Measurements from ENCODE around the gene KDM2B.

The KDM2B gene

DNA sequence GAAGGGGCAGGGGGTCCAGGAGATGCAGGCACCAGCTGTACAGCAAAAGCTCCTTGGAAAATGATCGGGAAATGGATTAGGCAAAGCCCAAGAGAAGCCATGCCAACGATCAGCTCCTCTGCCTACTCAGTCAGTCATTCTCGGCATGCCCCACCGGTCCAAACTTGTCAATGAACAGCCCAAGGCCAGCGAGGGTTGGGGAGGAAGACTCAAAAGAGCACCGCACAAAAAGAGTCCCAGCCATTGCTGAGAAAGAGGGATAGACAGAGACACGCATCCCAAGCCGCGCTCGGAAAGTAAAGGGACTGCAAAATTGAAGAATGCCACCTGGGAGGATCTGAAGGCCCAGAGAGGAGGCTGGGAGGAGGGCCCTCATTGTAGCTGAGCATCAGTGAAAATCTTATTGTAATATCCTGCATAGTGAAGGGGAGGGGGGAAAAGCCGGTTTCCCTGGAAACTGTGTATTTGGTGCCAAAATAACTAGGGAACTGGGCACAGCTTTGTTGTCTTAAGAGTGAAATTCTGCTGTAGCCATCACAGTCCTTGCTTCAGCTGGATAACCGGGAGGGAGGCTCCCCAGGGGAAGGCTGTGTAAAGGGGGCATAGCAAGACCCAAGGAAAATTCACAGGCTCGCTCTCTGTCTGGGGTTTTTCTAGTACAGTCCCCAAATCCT, 4.7 kb downstream of the KDM2B start:
- CTCF ChIA-PET = interaction anchor here (0.7 to 3.1 kb wide), 12 partner anchors 8 to 218 kb away, joined by 3 to 15 read pairs (median 4); partner anchors contain the start of genes ORAI1 and RHOF
- POLR2A ChIA-PET = interaction anchor here (0.5 kb wide), 1 partner anchor 37 kb away, joined by 5 read pairs; no protein-coding TSS in a partner anchor
- no peak for DNase-seq (ENCODE audit: extremely low spot score)
- TF ChIP-seq, protein P1, sequence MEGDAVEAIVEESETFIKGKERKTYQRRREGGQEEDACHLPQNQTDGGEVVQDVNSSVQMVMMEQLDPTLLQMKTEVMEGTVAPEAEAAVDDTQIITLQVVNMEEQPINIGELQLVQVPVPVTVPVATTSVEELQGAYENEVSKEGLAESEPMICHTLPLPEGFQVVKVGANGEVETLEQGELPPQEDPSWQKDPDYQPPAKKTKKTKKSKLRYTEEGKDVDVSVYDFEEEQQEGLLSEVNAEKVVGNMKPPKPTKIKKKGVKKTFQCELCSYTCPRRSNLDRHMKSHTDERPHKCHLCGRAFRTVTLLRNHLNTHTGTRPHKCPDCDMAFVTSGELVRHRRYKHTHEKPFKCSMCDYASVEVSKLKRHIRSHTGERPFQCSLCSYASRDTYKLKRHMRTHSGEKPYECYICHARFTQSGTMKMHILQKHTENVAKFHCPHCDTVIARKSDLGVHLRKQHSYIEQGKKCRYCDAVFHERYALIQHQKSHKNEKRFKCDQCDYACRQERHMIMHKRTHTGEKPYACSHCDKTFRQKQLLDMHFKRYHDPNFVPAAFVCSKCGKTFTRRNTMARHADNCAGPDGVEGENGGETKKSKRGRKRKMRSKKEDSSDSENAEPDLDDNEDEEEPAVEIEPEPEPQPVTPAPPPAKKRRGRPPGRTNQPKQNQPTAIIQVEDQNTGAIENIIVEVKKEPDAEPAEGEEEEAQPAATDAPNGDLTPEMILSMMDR (IDR thresholded peaks at IDR 0.05; ENCODE audit: control extremely low read depth, extremely low read depth, low read depth, missing control alignments) = no peak

DNA sequence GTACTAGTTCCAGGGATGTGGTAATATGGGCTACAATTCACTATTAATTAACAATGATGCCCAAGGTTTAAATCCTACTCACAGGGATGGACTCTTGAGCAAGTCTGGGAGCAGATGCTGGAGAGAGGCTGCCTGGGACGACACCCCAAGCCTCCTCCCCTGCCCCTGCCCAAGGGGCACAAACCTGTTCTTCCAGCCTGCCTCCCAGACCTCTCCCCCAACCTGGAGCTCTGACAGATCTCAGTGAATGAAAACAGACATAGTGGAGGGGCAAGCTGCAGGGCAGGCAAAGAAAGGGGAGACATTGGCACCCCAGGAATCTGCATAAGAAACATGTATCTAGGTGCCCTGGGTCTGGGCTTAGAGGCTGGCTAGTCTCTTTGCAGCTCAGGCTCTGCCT, 5.8 kb downstream of the KDM2B start:
- ChIA-PET POLR2A (no interaction called here), CTCF (interaction anchor here (1.0 to 3.1 kb wide), 9 partner anchors 9 to 51 kb away, joined by 3 to 15 read pairs (median 4); partner anchors contain the start of gene ORAI1)
- TF ChIP-seq, protein P1 (IDR thresholded peaks at IDR 0.05; ENCODE audit: control extremely low read depth, extremely low read depth, low read depth, missing control alignments) = no peak
- no peak for DNase-seq (ENCODE audit: extremely low spot score)

DNA sequence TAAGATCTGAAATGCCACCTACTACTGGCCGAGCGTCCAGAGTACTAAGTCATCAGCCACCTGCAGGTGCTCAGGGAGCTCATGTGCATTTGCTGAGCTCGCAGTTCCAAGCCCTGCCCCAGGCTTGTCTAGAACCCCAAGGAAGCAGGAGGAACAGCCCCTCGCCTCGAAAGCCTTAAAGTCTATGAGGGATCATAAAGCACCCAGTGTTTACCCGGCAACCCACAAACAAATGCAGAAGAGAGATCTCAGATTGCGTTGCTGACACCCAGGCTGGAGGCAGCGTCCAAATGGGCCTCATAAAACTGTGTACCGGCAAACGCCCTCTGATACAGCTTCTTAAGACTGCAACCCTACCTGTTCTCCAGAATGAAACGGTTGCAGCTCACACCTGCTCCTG, 6.8 kb downstream of the KDM2B start:
- TF ChIP-seq, protein P1 (IDR thresholded peaks at IDR 0.05; ENCODE audit: control extremely low read depth, extremely low read depth, low read depth, missing control alignments) = no peak
- DNase-seq (ENCODE audit: extremely low spot score) = no peak
- CTCF ChIA-PET = interaction anchor here (1.0 to 2.1 kb wide), 7 partner anchors 9 to 53 kb away, joined by 3 to 7 read pairs (median 4); partner anchors contain the start of gene ORAI1
- POLR2A ChIA-PET = no interaction called here

DNA sequence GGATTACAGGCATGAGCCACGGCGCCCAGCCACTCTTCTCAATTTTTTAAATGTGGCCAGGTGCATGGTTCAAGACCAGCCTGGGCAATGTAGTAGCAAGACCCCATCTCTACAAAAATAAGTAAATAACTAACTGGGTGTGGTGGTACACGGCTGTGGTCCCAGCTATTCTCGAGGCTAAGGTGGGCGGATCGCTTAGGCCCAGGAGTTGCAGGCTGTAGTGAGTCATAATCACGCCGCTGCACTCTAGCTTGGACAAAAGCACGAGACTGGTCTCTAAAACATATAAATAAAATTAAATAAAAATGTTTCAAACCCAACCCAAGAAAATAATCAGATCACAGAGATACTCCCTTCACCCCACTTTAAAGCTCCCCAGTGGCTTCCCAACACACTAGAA, 8.9 kb downstream of the KDM2B start:
- POLR2A ChIA-PET = interaction anchor here (0.7 kb wide), 2 partner anchors 55 to 255 kb away, joined by 3 to 5 read pairs; no protein-coding TSS in a partner anchor

DNA sequence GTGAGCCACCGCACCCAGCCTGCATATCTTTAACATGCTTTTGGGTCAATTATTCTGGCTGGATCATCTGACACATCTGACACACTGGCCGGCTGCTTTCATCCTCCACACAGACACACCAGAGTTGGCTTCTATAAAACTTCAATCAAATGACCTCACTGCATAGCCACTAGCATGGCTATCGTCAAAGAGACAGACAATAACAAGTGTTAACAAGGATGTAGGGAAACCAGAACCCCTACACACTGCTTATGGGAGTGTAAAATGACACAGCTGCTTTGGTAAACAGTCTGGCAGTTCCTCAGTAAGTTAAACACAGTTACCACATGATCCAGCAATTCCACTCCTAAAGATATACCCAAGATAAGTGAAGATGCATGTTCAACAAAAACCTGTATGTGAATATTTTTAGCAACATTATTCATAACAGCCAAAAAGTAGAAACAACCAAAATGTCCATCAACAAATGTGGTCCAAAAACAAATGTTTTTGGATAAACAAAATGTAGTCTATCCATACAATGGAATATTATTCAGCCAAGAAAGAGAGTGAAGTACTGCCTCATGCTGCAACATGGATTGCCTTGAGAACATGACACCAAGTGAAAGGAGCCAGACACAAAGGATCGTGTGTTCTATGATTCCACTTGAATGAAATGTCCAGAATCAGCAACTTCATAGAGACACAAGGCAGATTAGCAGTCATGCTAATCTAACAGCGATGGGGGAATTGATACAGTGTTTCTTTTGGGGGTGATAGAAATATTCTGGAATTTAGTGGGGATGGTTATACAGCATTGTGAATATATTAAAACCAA, 10.1 kb downstream of the KDM2B start:
- CTCF ChIA-PET = interaction anchor here (1.0 kb wide), 1 partner anchor 10 kb away, joined by 3 read pairs; no protein-coding TSS in a partner anchor
- POLR2A ChIA-PET = no interaction called here
- no peak for DNase-seq (ENCODE audit: extremely low spot score)
- TF ChIP-seq, protein P1 (IDR thresholded peaks at IDR 0.05; ENCODE audit: control extremely low read depth, extremely low read depth, low read depth, missing control alignments) = no peak

More for the DNA sequence above, 8.9 kb downstream of the KDM2B start:
- DNase-seq (ENCODE audit: extremely low spot score) = no peak
- TF ChIP-seq, protein P1 (IDR thresholded peaks at IDR 0.05; ENCODE audit: control extremely low read depth, extremely low read depth, low read depth, missing control alignments) = no peak
- CTCF ChIA-PET = interaction anchor here (0.8 to 2.2 kb wide), 3 partner anchors 11 to 96 kb away, joined by 3 to 9 read pairs (median 5); no protein-coding TSS in a partner anchor

All from GM10248 (cell line).